ENCODE data around the gene LRRC4B. TPM values are rescaled to one million over a fixed set of nuclear protein-coding genes. Genes with fewer than 3 reads are reported as not detected.

LRRC4B gene
- total and polyA plus RNA-seq, 2 of the 8 experiments (the other 6 are each of a cell fraction or from before 2014, with no cell fraction given) = 13.4 to 21.2 TPM

GRCh38 chr19:50551034-50551714 is 17.1 kb downstream of the LRRC4B start:
- Histone ChIP-seq H2BK120ac (replicated peaks; ENCODE audit: low read depth, low read length) (no peak overlapping the region), H3K36me3 (ENCODE audit: control insufficient read depth in 2 of 4, insufficient read depth in 4 of 4, low read length in 3 of 4) (no peaks in the 10 kb centered on the region), H3K23ac (ENCODE audit: insufficient read length) (no peak overlapping the region), H3K79me1 (ENCODE audit: low read depth, low read length) (no peaks in the 10 kb centered on the region), H3K27me3 (replicated peaks in 1 of 4; ENCODE audit: control insufficient read depth in 3 of 4, extremely low read depth in 1 of 4, insufficient read depth in 3 of 4, low read length in 3 of 4) (peaks cover 0 to 38% (median 23%) of the 10 kb centered on the region in 4 experiments; a peak in 6 of 7 replicates), H4K20me1 (replicated peaks in 1 of 2; ENCODE audit: control insufficient read depth in 1 of 2, insufficient read depth in 2 of 2, low read length in 2 of 2) (peaks cover 3 to 19% of the 10 kb centered on the region in 2 experiments), H4K5ac (ENCODE audit: insufficient read length, low read depth, low read length) (no peak overlapping the region), H3K4me1 (replicated peaks in 1 of 4; ENCODE audit: control insufficient read depth in 3 of 4, insufficient read depth in 4 of 4, low read length in 3 of 4) (peaks cover 0 to 23% (median 6%) of the 10 kb centered on the region in 4 experiments; a peak in 6 of 7 replicates), H3K18ac (ENCODE audit: extremely low read depth, low read length) (peak overlapping the region; percentile 60), H3K9ac (replicated peaks in 1 of 4; ENCODE audit: extremely low read depth in 1 of 4, low read depth in 3 of 4, low read length in 3 of 4) (no peak overlapping the region), H3K27ac (ENCODE audit: low read depth, low read length) (no peak overlapping the region), H3K23me2 (ENCODE audit: low read depth, low read length) (peaks cover 13% of the 10 kb centered on the region), H2BK12ac (ENCODE audit: low read depth, low read length) (no peak overlapping the region), H4K8ac (ENCODE audit: extremely low read depth, insufficient read depth, low read length) (no peak overlapping the region), H2BK20ac (ENCODE audit: low read length) (no peak overlapping the region), H3K14ac (ENCODE audit: insufficient read length) (no peak overlapping the region), H3K4me2 (ENCODE audit: insufficient read depth in 1 of 2, low read depth in 2 of 2, low read length in 2 of 2) (peak overlapping the region; percentile 74 to 94), H2AFZ (ENCODE audit: low read length) (no peak overlapping the region), H3K79me2 (ENCODE audit: control insufficient read depth in 1 of 2, insufficient read depth in 2 of 2, low read length in 2 of 2) (no peaks in the 10 kb centered on the region; a peak in 1 of 4 replicates), H2AK5ac (ENCODE audit: low read depth, low read length) (no peak overlapping the region), H3K4ac (replicated peaks; ENCODE audit: insufficient read length, low read depth, low read length) (no peak overlapping the region), H3K9me3 (ENCODE audit: insufficient read depth in 2 of 2, low read depth in 1 of 2, low read length in 1 of 2) (no peaks in the 10 kb centered on the region), H4K91ac (replicated peaks; ENCODE audit: insufficient read length, low read length) (no peak overlapping the region), H2BK15ac (ENCODE audit: low read length) (no peak overlapping the region), H3K4me3 (ENCODE audit: extremely low read depth in 1 of 4, insufficient read depth in 2 of 4, low read depth in 3 of 4, low read length in 4 of 4) (peak overlapping the region; percentile 48 to 78 (median 54)), H3K56ac (replicated peaks; ENCODE audit: insufficient read length, low read depth, low read length) (no peak overlapping the region), H2BK5ac (ENCODE audit: low read depth, low read length) (no peak overlapping the region)
- DNase-seq (ENCODE audit: low read depth in 1 of 2, low spot score in 2 of 2) (no peak), FAIRE-seq (no peak)
- ChIA-PET POLR2A (ENCODE audit: partially characterized antibody) (interaction anchor here (0.8 to 1.0 kb wide), 3 partner anchors 13 to 233 kb away, joined by 3 to 4 read pairs (median 4); no protein-coding TSS in a partner anchor), CTCF (ENCODE audit: partially characterized antibody) (interaction anchor here (0.6 kb wide), 1 partner anchor 36 kb away, joined by 3 read pairs; no protein-coding TSS in a partner anchor)
- no peak for TF ChIP-seq TAF1 (IDR thresholded peaks at IDR 0.05; ENCODE audit: low read depth, low read length)
- peak; percentile 28 for TF ChIP-seq KDM4A (IDR thresholded peaks at IDR 0.05; ENCODE audit: low read depth, low read length, severe bottlenecking)
- WGBS, 2 experiments (ENCODE audit: extremely low coverage in 1 of 2, insufficient coverage in 1 of 2, insufficient read length in 1 of 2, insufficient replicate concordance in 2 of 2, low coverage in 1 of 2, low lambda C conversion rate in 2 of 2, missing lambda C conversion rate in 1 of 2) = no CpG with 5 or more reads among the region's 32 CpGs
